Measurements from ENCODE around the gene UBE2D2. TPM values are rescaled to one million over a fixed set of nuclear protein-coding genes. Genes with fewer than 3 reads are reported as not detected.

UBE2D2 gene
- total and polyA plus RNA-seq, 2 donors: 94.7 to 98.7 TPM

GRCh38 chr5:139676951-139677735 lies 116.0 kb downstream of the UBE2D2 start:
- Histone ChIP-seq H3K27ac (ENCODE audit: low read depth) (no peak overlapping the region), H3K4me3 (ENCODE audit: low read depth, low read length) (no peak overlapping the region), H3K36me3 (ENCODE audit: insufficient read depth) (no peaks in the 10 kb centered on the region), H3K4me1 (ENCODE audit: insufficient read depth) (no peaks in the 10 kb centered on the region)
- no peak for DNase-seq (ENCODE audit: extremely low spot score)
- WGBS: 83% methylated on average over 29 of the region's 29 CpGs

Small RNAs within 50 kb of the gene (small RNA-seq; reads per million reads assigned to genes)
- not detected for gene RF00019

Other genes starting within 250 kb of the UBE2D2 start
- 91.9 TPM for gene PAIP2, start 219.5 kb upstream of the UBE2D2 start, total RNA-seq
- 110 TPM for gene PAIP2, start 219.5 kb upstream of the UBE2D2 start, polyA plus RNA-seq
- not detected for gene SLC23A1, start 178.0 kb upstream of the UBE2D2 start, total RNA-seq
- not detected for gene SLC23A1, start 178.0 kb upstream of the UBE2D2 start, polyA plus RNA-seq
- gene MZB1, start 171.4 kb upstream of the UBE2D2 start, total RNA-seq: 0.63 TPM
- 0.56 TPM for gene MZB1, start 171.4 kb upstream of the UBE2D2 start, polyA plus RNA-seq
- gene PROB1, start 166.2 kb upstream of the UBE2D2 start, total RNA-seq: 1.4 TPM
- gene PROB1, start 166.2 kb upstream of the UBE2D2 start, polyA plus RNA-seq: 3.1 TPM
- gene SPATA24, start 157.2 kb upstream of the UBE2D2 start, total RNA-seq: 3.0 TPM
- 5.4 TPM for gene SPATA24, start 157.2 kb upstream of the UBE2D2 start, polyA plus RNA-seq
- gene DNAJC18, start 121.8 kb upstream of the UBE2D2 start, total RNA-seq: 16.2 TPM
- gene DNAJC18, start 121.8 kb upstream of the UBE2D2 start, polyA plus RNA-seq: 8.6 TPM
- gene ECSCR, start 98.6 kb upstream of the UBE2D2 start, total RNA-seq: 23.8 TPM
- 51.4 TPM for gene ECSCR, start 98.6 kb upstream of the UBE2D2 start, polyA plus RNA-seq
- gene SMIM33, start 90.3 kb upstream of the UBE2D2 start, total RNA-seq: not detected
- gene SMIM33, start 90.3 kb upstream of the UBE2D2 start, polyA plus RNA-seq: not detected
- 20.0 TPM for gene STING1, start 78.6 kb upstream of the UBE2D2 start, total RNA-seq
- 53.0 TPM for gene STING1, start 78.6 kb upstream of the UBE2D2 start, polyA plus RNA-seq
- gene CXXC5, start 87.0 kb downstream of the UBE2D2 start, total RNA-seq: 28.0 TPM
- 28.2 TPM for gene CXXC5, start 87.0 kb downstream of the UBE2D2 start, polyA plus RNA-seq
- 0.48 TPM for gene PSD2, start 234.5 kb downstream of the UBE2D2 start, total RNA-seq
- 0.08 TPM for gene PSD2, start 234.5 kb downstream of the UBE2D2 start, polyA plus RNA-seq